Thyroid gland (tissue), 4 donors: ENCODE data around the gene TCEAL4.

Experiments used
- POLR2A ChIP-seq, 2 donors: fragments of 450-650 bp; IDR thresholded peaks; one replicate each; pipeline ENCODE4 v1.6.1; 2017; ENCODE audit warnings: antibody characterized with exemption in 2 of 2, mild to moderate bottlenecking in 2 of 2, moderate library complexity in 1 of 2
- TF ChIP-seq, protein P1 (sequence below), 6 experiments: fragments of 200-600 bp in 3 of 6; fragments of 450-650 bp in 3 of 6; sonication (generic) in 3 of 6; IDR thresholded peaks; one replicate each; pipeline ENCODE4 v1.5.1; 2016 to 2019; ENCODE audit warnings: antibody characterized with exemption in 6 of 6, mild to moderate bottlenecking in 2 of 6, inconsistent platforms in 1 of 6, moderate library complexity in 1 of 6

DNA sequence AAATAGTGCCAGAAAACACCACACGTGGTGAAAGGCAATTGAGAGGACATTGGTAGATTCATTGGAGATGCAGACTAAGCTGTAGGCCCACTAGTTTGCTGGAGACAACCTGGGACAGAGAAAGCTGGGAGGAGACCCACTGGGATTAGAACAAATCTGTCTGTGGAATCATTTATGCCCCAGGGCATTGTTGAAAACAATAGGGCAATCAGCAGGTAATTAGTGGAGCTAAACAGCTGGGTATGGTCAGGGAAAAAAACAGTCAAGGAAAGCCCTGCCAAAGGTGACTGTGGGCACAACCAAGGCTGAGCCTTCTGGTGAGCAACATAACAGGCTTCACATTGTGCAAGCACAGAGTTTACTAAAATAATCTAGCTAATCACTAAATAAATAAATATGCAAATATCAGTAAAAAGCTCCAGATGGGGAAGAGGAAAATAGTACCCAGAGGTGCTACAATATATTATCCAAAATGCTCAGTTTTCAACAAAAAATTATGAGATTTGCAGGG is 31.4 kb downstream of the TCEAL4 start:
- TF ChIP-seq, protein P1, sequence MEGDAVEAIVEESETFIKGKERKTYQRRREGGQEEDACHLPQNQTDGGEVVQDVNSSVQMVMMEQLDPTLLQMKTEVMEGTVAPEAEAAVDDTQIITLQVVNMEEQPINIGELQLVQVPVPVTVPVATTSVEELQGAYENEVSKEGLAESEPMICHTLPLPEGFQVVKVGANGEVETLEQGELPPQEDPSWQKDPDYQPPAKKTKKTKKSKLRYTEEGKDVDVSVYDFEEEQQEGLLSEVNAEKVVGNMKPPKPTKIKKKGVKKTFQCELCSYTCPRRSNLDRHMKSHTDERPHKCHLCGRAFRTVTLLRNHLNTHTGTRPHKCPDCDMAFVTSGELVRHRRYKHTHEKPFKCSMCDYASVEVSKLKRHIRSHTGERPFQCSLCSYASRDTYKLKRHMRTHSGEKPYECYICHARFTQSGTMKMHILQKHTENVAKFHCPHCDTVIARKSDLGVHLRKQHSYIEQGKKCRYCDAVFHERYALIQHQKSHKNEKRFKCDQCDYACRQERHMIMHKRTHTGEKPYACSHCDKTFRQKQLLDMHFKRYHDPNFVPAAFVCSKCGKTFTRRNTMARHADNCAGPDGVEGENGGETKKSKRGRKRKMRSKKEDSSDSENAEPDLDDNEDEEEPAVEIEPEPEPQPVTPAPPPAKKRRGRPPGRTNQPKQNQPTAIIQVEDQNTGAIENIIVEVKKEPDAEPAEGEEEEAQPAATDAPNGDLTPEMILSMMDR (IDR thresholded peaks at IDR 0.05) = no peak
- TF ChIP-seq POLR2A (IDR thresholded peaks at IDR 0.05) = no peak
